Stimulated activated CD4-positive, alpha-beta T cell treated with anti-CD3 and anti-CD28 coated beads, Interleukin-4, amount 100 ng/mL, for 48 hours (primary cell): ENCODE results near the gene KLK3.

Source experiments
- DNase-seq, 2 donors: peaks; one replicate each; pipeline ENCODE4 v3.0.0-alpha.2; 2020; ENCODE audit warnings: low read depth in 2 of 2

Gene KLK3

DNA sequence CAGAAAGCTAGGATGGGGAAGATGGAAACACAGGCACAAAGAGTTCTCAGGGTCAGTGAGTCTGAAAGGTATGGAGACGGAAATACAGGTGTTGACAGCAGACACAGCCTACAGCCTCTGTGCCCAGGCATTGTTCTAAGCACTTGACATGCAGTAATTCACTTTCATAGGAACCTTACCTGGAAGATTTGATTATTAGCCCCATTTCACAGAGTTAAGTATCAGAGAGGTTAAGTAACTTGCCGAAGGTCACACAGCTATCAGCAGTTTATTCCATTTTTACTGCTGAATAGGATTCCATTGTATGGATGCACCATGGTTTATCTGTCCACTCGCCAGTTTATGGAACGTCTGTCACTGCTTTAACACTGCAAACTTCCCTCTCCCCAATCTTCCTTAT is 43.3 kb downstream of the KLK3 start:
- no peak for DNase-seq

DNA sequence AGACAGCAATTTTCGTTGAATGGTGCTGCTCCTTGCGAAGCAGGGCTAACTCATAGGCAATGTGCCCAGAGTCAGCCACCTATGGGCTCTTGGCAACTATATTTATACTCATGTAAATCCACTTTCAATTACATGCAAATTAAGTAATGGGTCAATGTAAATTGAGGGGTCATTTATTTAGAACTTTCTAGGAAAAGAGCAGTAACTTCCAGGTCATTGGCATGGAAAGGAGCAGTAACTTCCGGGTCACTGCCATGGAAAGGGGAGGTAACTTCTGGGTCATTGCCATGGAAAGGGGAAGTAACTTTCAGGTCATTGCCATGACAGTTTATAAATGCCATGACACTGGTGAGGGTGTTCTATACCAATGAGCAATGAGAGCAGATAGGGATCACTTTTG is 44.9 kb downstream of the KLK3 start:
- DNase-seq = no peak

DNA sequence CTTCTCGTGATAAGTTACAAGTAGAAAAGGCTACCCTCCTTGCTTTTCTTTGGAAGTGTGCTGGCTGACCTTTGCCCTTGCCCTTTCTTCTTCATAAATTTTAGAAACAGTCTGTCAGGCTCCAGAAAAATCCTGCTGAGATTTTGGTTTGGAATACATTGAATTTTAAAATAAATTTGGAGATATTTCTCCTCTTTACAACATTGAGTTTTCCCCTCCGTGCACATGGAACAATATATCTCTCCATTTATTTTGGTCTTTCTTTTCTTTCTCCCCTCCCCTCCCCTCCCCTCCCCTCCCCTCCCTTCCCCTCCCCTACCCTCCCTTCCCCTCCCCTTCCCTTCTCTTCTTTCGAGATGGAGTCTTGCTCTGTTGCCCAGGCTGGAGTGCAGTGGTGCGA is 47.9 kb downstream of the KLK3 start:
- no peak for DNase-seq

GRCh38 chr19:50906217-50906616 is 51.5 kb downstream of the KLK3 start:
- DNase-seq = peak; percentile 25 to 45

- DNase-seq = no peak
Observed at GRCh38 chr19:50908336-50908735, 53.6 kb downstream of the KLK3 start.

GRCh38 chr19:50909240-50910070 is 54.7 kb downstream of the KLK3 start:
- DNase-seq = peak; percentile 36 to 47
